SKM-1 (cell line): ENCODE results near the gene PTPRH.
"Not testable (repeated sequence)": the region's sequence is repeated elsewhere in the genome, so short reads cannot be mapped to it uniquely, and the experiment has no call there.

ENCODE experiments used
- DNase-seq: peaks from one replicate; lab custom pipeline; 2025; ENCODE audit not compliant: unreplicated experiment; lab: John Stamatoyannopoulos, UW

Gene PTPRH

DNA sequence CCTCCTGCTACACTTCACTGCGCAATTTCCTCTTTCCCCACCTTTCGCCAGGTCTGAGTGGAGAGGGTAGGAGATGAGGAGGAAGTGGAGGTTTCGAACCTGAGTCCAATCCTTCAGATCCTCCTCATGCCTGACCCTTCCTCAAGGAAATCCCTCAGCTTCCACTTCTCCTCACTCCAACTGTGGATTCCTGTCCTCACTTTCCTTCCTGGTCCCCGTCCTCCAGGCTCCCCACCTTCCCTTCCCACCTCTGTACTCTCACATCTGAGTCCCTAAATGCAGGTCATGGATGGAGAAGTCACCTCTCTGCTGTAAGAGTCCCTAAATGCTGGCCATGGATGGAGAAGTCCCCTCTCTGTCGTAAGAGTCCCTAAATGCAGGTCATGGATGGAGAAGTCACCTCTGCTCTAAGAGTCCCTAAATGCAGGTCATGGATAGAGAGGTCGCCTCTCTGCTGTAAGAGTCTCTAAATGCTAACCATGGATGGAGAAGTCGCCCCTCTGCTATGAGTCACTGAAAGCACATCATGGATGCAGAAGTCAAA is 16.2 kb upstream of the PTPRH start:
- DNase-seq = no peak

DNA sequence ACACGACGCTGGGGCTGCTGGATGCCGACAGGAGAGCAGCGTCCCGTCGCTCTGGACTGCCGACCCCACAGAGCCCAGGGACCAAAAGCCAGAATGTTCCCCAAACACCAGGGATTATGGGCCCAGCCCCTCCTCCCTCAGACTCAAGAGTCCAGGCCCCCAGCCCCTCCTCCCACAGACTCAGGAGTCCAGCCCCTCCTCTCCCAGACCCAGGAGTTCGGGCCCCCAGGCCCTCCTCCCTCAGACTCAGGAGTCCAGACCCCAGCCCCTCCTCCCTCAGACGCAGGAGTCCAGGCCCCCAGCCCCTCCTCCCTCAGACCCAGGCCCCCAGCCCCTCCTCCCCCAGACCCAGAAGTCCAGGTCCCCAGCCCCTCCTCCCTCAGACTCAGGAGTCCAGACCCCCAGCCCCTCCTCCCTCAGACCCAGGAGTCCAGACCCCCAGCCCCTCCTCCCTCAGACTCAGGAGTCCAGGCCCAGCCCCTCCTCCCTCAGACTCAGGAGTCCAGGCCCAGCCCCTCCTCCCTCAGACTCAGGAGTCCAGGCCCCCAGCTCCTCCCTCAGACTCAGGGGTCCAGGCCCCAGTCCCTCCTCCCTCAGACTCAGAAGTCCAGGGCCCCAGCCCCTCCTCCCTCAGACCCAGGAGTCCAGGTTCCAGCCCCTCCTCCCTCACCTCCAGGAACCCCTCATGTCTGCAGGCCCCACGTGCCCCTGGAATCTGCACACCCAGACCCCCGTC is 15.5 kb upstream of the PTPRH start:
- not testable (repeated sequence) for DNase-seq

DNA sequence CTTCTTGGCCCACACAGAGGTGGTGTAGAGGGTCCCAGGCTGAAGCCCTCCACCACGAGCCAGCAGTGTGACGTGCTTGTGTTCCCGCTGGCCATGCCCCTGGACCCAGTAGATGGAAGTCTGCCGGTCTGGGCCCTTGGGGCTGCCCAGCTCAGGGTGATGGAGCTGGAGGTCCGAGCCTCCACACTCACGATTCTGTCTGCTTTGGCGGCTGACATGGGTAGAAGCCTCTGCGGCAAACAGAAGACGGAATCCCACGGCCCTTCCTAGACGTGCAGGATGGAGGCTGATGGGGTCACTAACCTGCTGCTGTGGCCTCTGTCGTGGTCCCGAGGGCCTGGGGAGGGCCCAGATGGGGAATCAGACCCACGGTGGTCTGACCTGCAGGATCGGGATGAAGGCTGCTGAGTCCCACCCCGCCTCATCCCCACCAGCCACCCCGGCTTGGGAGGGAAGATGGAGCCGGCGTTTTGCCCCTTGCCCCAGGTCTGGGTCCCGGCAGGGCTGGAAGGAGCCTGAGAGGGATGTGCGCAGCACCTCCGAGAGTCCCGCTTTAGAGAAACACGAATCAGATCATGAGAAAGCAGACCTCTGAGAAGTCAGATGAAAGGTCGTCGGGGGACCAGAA is 14.9 kb upstream of the PTPRH start:
- no peak for DNase-seq

DNA sequence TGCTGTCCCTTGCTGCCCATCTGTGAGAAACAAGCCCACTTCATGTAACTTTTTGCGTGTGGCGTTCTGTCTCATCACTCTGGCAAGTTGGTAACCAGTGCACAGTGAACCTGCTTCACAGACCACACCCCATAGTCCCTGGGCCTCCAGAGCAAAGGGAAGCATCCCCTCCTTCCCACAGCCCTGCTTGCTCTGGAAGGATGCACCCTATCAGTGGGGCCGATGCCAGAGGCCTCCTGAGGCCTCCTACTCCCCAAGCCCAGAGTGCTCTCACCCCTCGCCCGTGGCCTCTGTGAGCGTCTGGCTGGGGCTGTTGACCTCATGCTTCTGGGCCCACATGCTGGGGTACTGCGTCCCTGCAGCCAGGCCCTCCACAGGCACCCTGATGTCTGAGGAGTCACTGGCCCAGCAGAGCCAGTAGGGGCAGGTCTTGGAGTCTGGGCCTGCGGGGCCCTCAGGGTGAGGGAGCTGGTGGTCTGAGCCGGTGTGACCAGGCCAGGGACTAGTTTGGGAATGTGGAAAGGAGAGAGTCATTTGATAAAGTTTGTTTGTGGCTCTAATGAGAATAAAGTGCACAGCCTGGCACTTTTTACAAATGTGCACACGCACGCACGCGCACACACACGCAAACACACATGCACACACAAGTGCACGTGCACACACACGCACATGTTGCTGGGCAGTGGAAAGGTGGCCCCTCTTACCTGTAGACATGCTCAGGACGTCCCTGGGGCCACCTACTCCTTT is 14.2 kb upstream of the PTPRH start:
- no peak for DNase-seq

GRCh38 chr19:55220525-55220924 is 11.2 kb upstream of the PTPRH start:
- DNase-seq = no peak

- peak; percentile 83 for DNase-seq
Measured at GRCh38 chr19:55216461-55217198, 7.3 kb upstream of the PTPRH start.

DNA sequence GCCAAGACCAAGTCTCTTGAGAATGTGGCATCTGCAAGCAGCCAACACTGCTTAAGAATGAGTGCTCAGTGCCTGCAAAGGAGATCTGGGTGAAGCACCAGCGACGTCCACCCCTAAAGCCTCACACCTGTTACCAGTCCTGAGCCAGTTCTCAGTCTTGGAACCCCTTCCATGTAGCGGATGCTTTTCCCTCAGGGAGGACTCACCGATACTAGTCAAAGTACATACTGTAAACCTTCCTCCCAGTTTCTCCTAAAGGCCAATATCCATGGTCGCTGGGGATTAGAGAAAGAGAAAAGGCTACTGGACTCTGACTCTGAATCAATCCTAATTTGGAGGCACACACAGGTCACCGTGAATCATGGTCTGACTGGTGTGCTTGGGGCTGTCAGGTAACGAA is 4.2 kb upstream of the PTPRH start:
- DNase-seq = no peak

- DNase-seq = no peak
Measured at GRCh38 chr19:55212447-55212846, 3.1 kb upstream of the PTPRH start.

DNA sequence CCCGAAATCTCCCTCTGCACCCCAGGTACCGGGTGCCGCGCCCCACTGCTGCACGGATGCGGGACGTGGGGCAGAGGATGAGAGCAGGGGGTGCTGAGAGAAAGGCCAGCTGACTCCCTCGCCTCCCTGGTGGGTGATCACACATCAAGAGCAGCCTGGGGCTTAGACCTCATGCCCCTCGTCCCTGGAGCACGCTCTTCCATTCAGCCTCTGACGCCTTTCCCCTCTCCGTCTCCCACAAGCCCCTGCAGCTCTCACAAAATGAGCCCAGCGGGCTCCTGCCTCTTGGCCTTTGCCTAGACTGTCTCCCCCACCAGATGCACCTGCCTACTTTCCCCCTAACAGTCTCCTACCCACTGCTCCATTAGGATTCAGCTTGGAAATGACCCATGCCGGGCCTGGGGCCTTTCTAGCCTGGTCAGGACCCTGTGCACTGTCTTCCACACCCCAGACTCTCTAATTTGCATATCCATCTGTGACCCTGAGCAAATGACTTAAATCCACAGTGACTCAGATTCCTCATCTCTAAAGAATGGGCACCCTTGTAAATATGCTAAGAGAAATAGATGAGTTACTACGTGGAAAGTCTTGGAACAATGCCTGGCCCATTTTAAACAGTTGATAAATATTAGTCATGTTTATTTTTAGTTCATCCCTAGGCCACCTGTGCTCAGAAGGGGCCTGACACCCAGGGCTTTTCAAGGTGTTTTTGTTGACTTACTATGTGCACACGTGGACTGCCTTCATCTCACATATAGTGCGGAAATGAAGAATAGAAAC is 582 bp upstream of the PTPRH start:
- DNase-seq = no peak

GRCh38 chr19:55206664-55207500 is 2.4 kb downstream of the PTPRH start:
- peak; percentile 10 for DNase-seq

- DNase-seq = not testable (repeated sequence)
Measured at GRCh38 chr19:55202199-55202598, 7.1 kb downstream of the PTPRH start.

- no peak for DNase-seq
Measured at GRCh38 chr19:55199620-55200204, 9.6 kb downstream of the PTPRH start.

GRCh38 chr19:55198651-55199050 is 10.7 kb downstream of the PTPRH start:
- DNase-seq = no peak

DNA sequence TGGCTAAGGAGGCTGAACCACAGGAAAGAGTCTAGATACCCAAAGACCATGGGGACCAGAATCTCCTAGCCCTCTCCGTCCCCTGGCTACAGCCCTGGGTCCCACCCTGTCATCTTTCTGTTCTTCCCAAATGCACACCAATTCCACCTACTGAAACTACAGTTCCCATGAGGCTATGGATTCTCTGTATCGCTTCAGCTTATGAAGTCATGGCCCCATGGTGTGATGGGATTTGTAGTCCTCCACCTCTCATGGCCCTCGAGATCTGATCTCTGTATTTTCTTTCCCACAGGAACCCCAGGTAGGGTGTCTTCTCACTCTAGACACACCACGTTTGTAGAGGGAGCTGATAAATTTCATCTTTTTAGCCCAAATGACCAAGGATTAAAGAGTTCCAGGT is 11.8 kb downstream of the PTPRH start:
- no peak for DNase-seq

DNA sequence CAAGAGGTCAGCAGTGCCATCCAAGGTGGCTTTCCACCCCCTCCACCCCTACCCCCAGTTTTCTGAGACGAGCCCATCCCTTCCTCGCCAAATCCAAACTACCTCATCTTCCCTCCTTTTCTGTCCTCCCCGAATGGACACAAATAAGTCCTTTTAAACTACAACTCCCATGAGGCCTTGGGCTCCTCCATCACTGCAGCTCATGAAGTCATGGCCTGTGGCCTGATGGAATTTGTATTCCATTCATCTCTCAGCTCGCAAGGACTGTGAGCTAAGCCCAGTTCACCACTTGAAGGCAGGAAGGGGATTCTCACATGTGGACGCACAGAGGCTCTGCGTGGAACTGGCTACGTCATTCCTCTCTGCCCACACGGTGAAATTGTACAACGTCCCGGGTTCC is 12.5 kb downstream of the PTPRH start:
- no peak for DNase-seq

- DNase-seq = peak; percentile 1
Measured at GRCh38 chr19:55193481-55193880, 15.8 kb downstream of the PTPRH start.

- no peak for DNase-seq
Measured at GRCh38 chr19:55189403-55189835, 19.9 kb downstream of the PTPRH start.

DNA sequence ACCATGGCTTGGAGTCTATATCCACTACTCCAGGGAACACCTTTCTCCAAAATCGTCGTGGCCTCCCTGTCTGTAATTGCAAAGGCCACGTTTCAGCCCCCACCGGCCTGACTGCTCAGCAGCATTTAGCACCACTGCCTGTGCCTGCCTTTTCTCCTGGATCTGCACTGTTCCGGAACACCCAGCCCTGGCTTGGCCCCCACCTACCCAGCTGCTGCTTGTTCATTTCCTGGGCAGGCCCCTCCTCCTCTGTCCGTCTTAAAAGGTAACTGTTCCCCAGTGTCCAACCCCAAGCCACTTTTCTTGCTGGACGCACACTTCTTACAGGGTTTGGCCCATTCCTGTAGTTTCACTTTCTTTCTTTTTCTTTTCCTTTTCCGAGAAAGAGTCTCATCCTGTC is 20.7 kb downstream of the PTPRH start:
- no peak for DNase-seq

- DNase-seq = no peak
Measured at GRCh38 chr19:55186080-55186479, 23.2 kb downstream of the PTPRH start.
